Endothelial cell of umbilical vein (primary cell): ENCODE results near the gene ARHGAP22.

ENCODE experiments used
- EZH2 ChIP-seq: IDR thresholded peaks from 2 replicates; pipeline ENCODE4 v1.6.1; 2012; ENCODE audit warnings: borderline replicate concordance, low read depth, mild to moderate bottlenecking, moderate library complexity, low read length, inconsistent platforms; ENCODE audit not compliant: severe bottlenecking
- FOS ChIP-seq: IDR thresholded peaks from 2 replicates; pipeline ENCODE4 v1.6.1; 2011; ENCODE audit warnings: mild to moderate bottlenecking, low read length, moderate library complexity, borderline replicate concordance; ENCODE audit not compliant: insufficient read depth
- JUN ChIP-seq: IDR thresholded peaks from 2 replicates; pipeline ENCODE4 v1.6.1; 2011; ENCODE audit warnings: borderline replicate concordance, low read depth; ENCODE audit not compliant: insufficient read length, insufficient read depth
- MYC ChIP-seq: IDR thresholded peaks from one replicate; pipeline ENCODE4 v1.6.1; 2011; ENCODE audit warnings: mild to moderate bottlenecking, low read depth, low read length
- POLR2A ChIP-seq: IDR thresholded peaks from 2 replicates; pipeline ENCODE4 v1.6.1; 2012; ENCODE audit warnings: low read depth, mild to moderate bottlenecking, control low read depth, low read length
- POLR2AphosphoS5 ChIP-seq: IDR thresholded peaks from 2 replicates; pipeline ENCODE4 v1.6.1; 2012; ENCODE audit warnings: low read depth, mild to moderate bottlenecking, control low read depth, low read length, moderate library complexity; ENCODE audit not compliant: insufficient read depth
- TF ChIP-seq, protein P1 (sequence below), 2 donors: IDR thresholded peaks; 1 replicate in 1 of 2; 2 replicates in 1 of 2; pipeline ENCODE4 v1.5.1; 2011; ENCODE audit warnings: low read length in 2 of 2, mild to moderate bottlenecking in 2 of 2, moderate library complexity in 2 of 2, control low read depth in 1 of 2, inconsistent platforms in 1 of 2, low read depth in 1 of 2; ENCODE audit not compliant: insufficient read depth in 1 of 2; ENCODE audit errors: extremely low read depth in 1 of 2
- TF ChIP-seq, protein P2 (sequence below): IDR thresholded peaks from 2 replicates; pipeline ENCODE4 v1.6.1; 2011; ENCODE audit not compliant: insufficient read depth, insufficient read length

GRCh38 chr10:48501226-48501625 lies 103.6 kb downstream of the ARHGAP22 start:
- TF ChIP-seq POLR2A (no peak), EZH2 (no peak), MYC (no peak), POLR2AphosphoS5 (no peak), FOS (no peak), JUN (no peak)
- TF ChIP-seq, protein P1, sequence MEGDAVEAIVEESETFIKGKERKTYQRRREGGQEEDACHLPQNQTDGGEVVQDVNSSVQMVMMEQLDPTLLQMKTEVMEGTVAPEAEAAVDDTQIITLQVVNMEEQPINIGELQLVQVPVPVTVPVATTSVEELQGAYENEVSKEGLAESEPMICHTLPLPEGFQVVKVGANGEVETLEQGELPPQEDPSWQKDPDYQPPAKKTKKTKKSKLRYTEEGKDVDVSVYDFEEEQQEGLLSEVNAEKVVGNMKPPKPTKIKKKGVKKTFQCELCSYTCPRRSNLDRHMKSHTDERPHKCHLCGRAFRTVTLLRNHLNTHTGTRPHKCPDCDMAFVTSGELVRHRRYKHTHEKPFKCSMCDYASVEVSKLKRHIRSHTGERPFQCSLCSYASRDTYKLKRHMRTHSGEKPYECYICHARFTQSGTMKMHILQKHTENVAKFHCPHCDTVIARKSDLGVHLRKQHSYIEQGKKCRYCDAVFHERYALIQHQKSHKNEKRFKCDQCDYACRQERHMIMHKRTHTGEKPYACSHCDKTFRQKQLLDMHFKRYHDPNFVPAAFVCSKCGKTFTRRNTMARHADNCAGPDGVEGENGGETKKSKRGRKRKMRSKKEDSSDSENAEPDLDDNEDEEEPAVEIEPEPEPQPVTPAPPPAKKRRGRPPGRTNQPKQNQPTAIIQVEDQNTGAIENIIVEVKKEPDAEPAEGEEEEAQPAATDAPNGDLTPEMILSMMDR (IDR thresholded peaks at IDR 0.05; ENCODE audit: extremely low read depth in 1 of 2, insufficient read depth in 1 of 2, low read depth in 1 of 2, low read length in 2 of 2), result no peak
- TF ChIP-seq, protein P2, sequence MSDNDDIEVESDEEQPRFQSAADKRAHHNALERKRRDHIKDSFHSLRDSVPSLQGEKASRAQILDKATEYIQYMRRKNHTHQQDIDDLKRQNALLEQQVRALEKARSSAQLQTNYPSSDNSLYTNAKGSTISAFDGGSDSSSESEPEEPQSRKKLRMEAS, result no peak
